HCT116 (cell line): ENCODE data around the gene ZBTB20. TPM values are rescaled to one million over a fixed set of nuclear protein-coding genes. Genes with fewer than 3 reads are reported as not detected.

Experiments
- ATAC-seq: fragments of 200-7000 bp; cut with Tn5 transposase; 2 replicates; pipeline ENCODE4 v1.9.1; 2020; ENCODE audit warnings: mild to moderate bottlenecking, moderate library complexity
- BruUV-seq: library from RNA; stranded (reverse); fragments of 400-500 nt; replicated peaks from 2 replicates; lab custom pipeline; 2021; lab: Mats Ljungman, UMichigan
- CTCF ChIA-PET: fragments of 300-600 bp; sonication (Branson Sonifier 250); formaldehyde crosslinking; loops from one replicate; lab custom pipeline; 2021; ENCODE audit warnings: antibody characterized with exemption; lab: Charles Lee
- POLR2A ChIA-PET: fragments of 300-600, 350-600 bp; sonication (Branson Sonifier 250); formaldehyde crosslinking; loops from one replicate; lab custom pipeline; 2021; ENCODE audit warnings: antibody characterized with exemption; lab: Charles Lee
- RAD21 ChIA-PET, 2 experiments: fragments of 300-600 bp; sonication (Branson Sonifier 250); formaldehyde crosslinking; loops; one replicate each; lab custom pipeline; 2023; ENCODE audit warnings: low total read pairs in 2 of 2; ENCODE audit not compliant: uncharacterized antibody in 2 of 2, unreplicated experiment in 2 of 2, low non-redundant PET in 1 of 2; lab: Charles Lee
- DNase-seq: peaks from one replicate; pipeline ENCODE4 v3.0.0-alpha.2; 2010; ENCODE audit warnings: low read depth, low spot score
- H2AFZ ChIP-seq: fragments of 200-600 bp; shearing (Covaris generic), sonication (generic); 2 replicates; pipeline ENCODE4 v1.6.1; 2017; ENCODE audit warnings: low read depth, mixed run types, mixed read lengths, antibody characterized with exemption, low read length; ENCODE audit not compliant: poor library complexity, severe bottlenecking
- H3K27ac ChIP-seq: 2 replicates; pipeline ENCODE4 v1.5.1; 2012; ENCODE audit warnings: low read depth, low read length
- H3K27me3 ChIP-seq: fragments of 200-600 bp; sonication (generic); 2 replicates; pipeline ENCODE4 v1.6.1; 2016; ENCODE audit warnings: mixed run types, low read length, mixed read lengths; ENCODE audit not compliant: insufficient read depth
- H3K36me3 ChIP-seq, 2 experiments: fragments of 200-500 bp in 1 of 2; fragments of 200-600 bp in 1 of 2; sonication (Bioruptor generic) in 1 of 2; sonication (generic) in 1 of 2; 2 replicates each; pipeline versions ENCODE4 v1.5.1 to v1.6.1; 2014 to 2016; ENCODE audit warnings: low read length in 2 of 2, inconsistent platforms in 1 of 2, mixed read lengths in 1 of 2, mixed run types in 1 of 2; ENCODE audit not compliant: insufficient read depth in 2 of 2, control insufficient read depth in 1 of 2
- H3K4me1 ChIP-seq, 2 experiments: fragments of 200-600 bp in 1 of 2; sonication (generic) in 1 of 2; 2 replicates each; pipeline versions ENCODE4 v1.5.1 to v1.6.1; 2012 to 2017; ENCODE audit warnings: low read length in 2 of 2, inconsistent platforms in 1 of 2, mild to moderate bottlenecking in 1 of 2, mixed read lengths in 1 of 2, mixed run types in 1 of 2, moderate library complexity in 1 of 2; ENCODE audit not compliant: insufficient read depth in 2 of 2, control insufficient read depth in 1 of 2
- H3K4me2 ChIP-seq: fragments of 200-600 bp; sonication (generic); 2 replicates; pipeline ENCODE4 v1.6.1; 2017; ENCODE audit warnings: mixed run types, low read length, mixed read lengths
- H3K4me3 ChIP-seq, 2 experiments: fragments of 200-600 bp in 1 of 2; sonication (generic) in 1 of 2; replicated peaks in 1 of 2; 2 replicates each; pipeline ENCODE4 v1.5.1; 2011 to 2016; ENCODE audit warnings: low read length in 2 of 2, control low read depth in 1 of 2, low read depth in 1 of 2, mild to moderate bottlenecking in 1 of 2, mixed read lengths in 1 of 2, mixed run types in 1 of 2
- H3K79me2 ChIP-seq: fragments of 200-600 bp; sonication (generic); 2 replicates; pipeline ENCODE4 v1.6.1; 2017; ENCODE audit warnings: mild to moderate bottlenecking, mixed run types, low read length, moderate library complexity, mixed read lengths; ENCODE audit not compliant: insufficient read depth
- H3K9ac ChIP-seq: fragments of 200-600 bp; sonication (generic); 2 replicates; pipeline ENCODE4 v1.6.1; 2016; ENCODE audit warnings: low read length, mixed read lengths
- H3K9me2 ChIP-seq: fragments of 200-600 bp; sonication (generic), shearing (Covaris generic); 2 replicates; pipeline ENCODE4 v1.6.1; 2017; ENCODE audit warnings: mixed run types, mild to moderate bottlenecking, moderate library complexity; ENCODE audit not compliant: insufficient read depth
- H3K9me3 ChIP-seq, 2 experiments: fragments of 200-500 bp in 1 of 2; fragments of 200-600 bp in 1 of 2; sonication (Bioruptor generic) in 1 of 2; sonication (generic) in 1 of 2; 2 replicates each; pipeline ENCODE4 v1.6.1; 2014 to 2017; ENCODE audit warnings: low read length in 2 of 2, mixed read lengths in 2 of 2, inconsistent platforms in 1 of 2, low read depth in 1 of 2, mild to moderate bottlenecking in 1 of 2, mixed run types in 1 of 2, moderate library complexity in 1 of 2; ENCODE audit not compliant: control insufficient read depth in 1 of 2, insufficient read depth in 1 of 2
- H4K20me1 ChIP-seq: fragments of 200-600 bp; sonication (generic), shearing (Covaris generic); 2 replicates; pipeline ENCODE4 v1.6.1; 2017; ENCODE audit warnings: mixed run types, mild to moderate bottlenecking, moderate library complexity; ENCODE audit not compliant: insufficient read depth
- CBX3 ChIP-seq: IDR thresholded peaks from 2 replicates; pipeline ENCODE4 v1.6.1; 2012; ENCODE audit warnings: low read depth
- CEBPB ChIP-seq: IDR thresholded peaks from 2 replicates; pipeline ENCODE4 v1.6.1; 2012; ENCODE audit warnings: low read depth
- FOSL1 ChIP-seq: IDR thresholded peaks from 2 replicates; pipeline ENCODE4 v1.6.1; 2012; ENCODE audit warnings: low read depth
- MAX ChIP-seq: IDR thresholded peaks from 2 replicates; pipeline ENCODE4 v1.6.1; 2012
- SP1 ChIP-seq: IDR thresholded peaks from 2 replicates; pipeline ENCODE4 v1.6.1; 2012; ENCODE audit warnings: low read depth
- SRF ChIP-seq: IDR thresholded peaks from 2 replicates; pipeline ENCODE4 v1.6.1; 2012; ENCODE audit warnings: low read depth
- ZBTB33 ChIP-seq: IDR thresholded peaks from 2 replicates; pipeline ENCODE4 v1.6.1; 2011; ENCODE audit warnings: mild to moderate bottlenecking, low read length, moderate library complexity; ENCODE audit not compliant: insufficient replicate concordance; ENCODE audit errors: extremely low read depth
- ZNF274 ChIP-seq: fragments of 200-500 bp; sonication (Bioruptor generic); IDR thresholded peaks from 2 replicates; pipeline ENCODE4 v1.6.1; 2014; ENCODE audit warnings: mild to moderate bottlenecking, low read depth, low read length, inconsistent platforms
- intact Hi-C: fragments of 100-400 bp; cut with micrococcal nuclease; formaldehyde crosslinking; loops from 2 replicates; pipeline ENCODE4 v1.10.0; 2022
- total RNA-seq: library from RNA; stranded (reverse); gene quantifications from one replicate; pipeline ENCODE4 v1.2.1, GENCODE V29; 2021; ENCODE audit not compliant: unreplicated experiment
- TF ChIP-seq, protein P1 (sequence below): IDR thresholded peaks from 2 replicates; pipeline ENCODE4 v1.6.1; 2012

ZBTB20 gene
- total RNA-seq, 1 experiment from 2014 or later: 42.1 TPM

DNA sequence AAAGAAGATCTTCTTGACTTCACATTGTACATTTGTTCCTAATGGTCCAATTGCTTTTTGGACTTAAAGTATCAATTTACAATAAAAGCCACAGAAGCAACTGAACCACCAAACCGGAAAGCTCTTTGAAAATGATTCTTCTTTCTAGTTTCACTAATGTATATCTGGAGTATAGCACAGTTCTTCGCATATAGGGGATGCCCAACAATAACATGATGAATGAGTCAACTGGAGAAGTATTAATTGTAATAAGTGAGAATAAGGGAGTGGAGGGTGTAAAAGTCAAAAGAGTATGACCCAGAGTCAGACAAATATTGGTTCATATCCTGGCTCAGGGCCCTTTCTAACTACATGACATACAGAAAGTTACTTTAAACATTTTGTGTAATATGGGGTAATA is 425.2 kb downstream of the ZBTB20 start:
- Histone ChIP-seq H3K4me2 (no peak overlapping the region), H3K36me3 (no peaks in the 10 kb centered on the region), H3K9me3 (no peaks in the 10 kb centered on the region), H2AFZ (no peak overlapping the region), H3K79me2 (peaks cover 93% of the 10 kb centered on the region), H3K27ac (no peak overlapping the region), H3K4me3 (no peak overlapping the region), H3K27me3 (no peaks in the 10 kb centered on the region), H3K4me1 (peaks cover 38 to 50% of the 10 kb centered on the region in 2 experiments), H3K9ac (no peak overlapping the region), H3K9me2 (no peaks in the 10 kb centered on the region), H4K20me1 (no peaks in the 10 kb centered on the region)
- ATAC-seq: no peak
- TF ChIP-seq CBX3 (no peak), ZBTB33 (no peak)
- no TSS peak for BruUV-seq
- RAD21 ChIA-PET: no interaction called here
- CTCF ChIA-PET: no interaction called here
- DNase-seq: no peak
- POLR2A ChIA-PET: no interaction called here
- intact Hi-C loops: no loop called here

DNA sequence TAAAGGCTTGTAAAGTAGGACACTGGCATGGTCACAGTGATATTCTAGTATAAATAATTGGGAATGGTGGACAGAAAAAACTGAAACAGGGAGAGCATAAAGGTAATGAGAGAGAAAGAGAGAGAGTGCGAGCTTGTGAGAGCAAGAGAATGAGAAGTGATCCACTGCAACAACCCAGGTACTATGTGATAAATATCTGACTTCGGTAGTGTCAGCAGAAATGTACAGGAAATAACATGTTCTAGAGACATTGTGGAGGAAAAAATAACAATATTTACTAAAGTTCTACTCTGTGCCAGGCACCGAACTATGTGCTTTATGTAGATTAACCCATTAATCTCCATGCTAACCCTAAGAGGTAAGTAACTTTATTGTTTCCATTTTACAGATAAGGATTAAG is 425.9 kb downstream of the ZBTB20 start:
- POLR2A ChIA-PET: interaction anchor here (0.5 kb wide), 1 partner anchor 425 kb away, joined by 3 read pairs; no protein-coding TSS in a partner anchor
- CTCF ChIA-PET: no interaction called here
- Histone ChIP-seq H2AFZ (no peak overlapping the region), H3K27me3 (no peaks in the 10 kb centered on the region), H3K36me3 (no peaks in the 10 kb centered on the region), H3K9me3 (no peaks in the 10 kb centered on the region), H3K4me3 (no peak overlapping the region), H3K27ac (no peak overlapping the region), H3K9me2 (no peaks in the 10 kb centered on the region), H3K9ac (no peak overlapping the region), H3K4me1 (peaks cover 43 to 51% of the 10 kb centered on the region in 2 experiments), H3K4me2 (no peak overlapping the region), H3K79me2 (peaks cover 93% of the 10 kb centered on the region), H4K20me1 (no peaks in the 10 kb centered on the region)
- ATAC-seq: no peak
- no peak for DNase-seq
- intact Hi-C loops: no loop called here
- RAD21 ChIA-PET: no interaction called here
- BruUV-seq: no TSS peak
- TF ChIP-seq ZNF274 (no peak), FOSL1 (no peak), MAX (no peak), SP1 (no peak), CEBPB (no peak), ZBTB33 (no peak), SRF (no peak)
- TF ChIP-seq, protein P1, sequence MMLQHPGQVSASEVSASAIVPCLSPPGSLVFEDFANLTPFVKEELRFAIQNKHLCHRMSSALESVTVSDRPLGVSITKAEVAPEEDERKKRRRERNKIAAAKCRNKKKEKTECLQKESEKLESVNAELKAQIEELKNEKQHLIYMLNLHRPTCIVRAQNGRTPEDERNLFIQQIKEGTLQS: no peak
